KOPT-K1 (cell line): ENCODE measurements around the gene FAM3D.
"Not testable (repeated sequence)": the region's sequence is repeated elsewhere in the genome, so short reads cannot be mapped to it uniquely, and the experiment has no call there.

ENCODE experiments used
- H3K27ac ChIP-seq: fragments of 200-600 bp; sonication (generic); 2 replicates; pipeline ENCODE4 v1.5.1; 2016; ENCODE audit warnings: antibody characterized with exemption, mild to moderate bottlenecking, low read depth, low read length; ENCODE audit not compliant: poor library complexity, severe bottlenecking
- H3K36me3 ChIP-seq: fragments of 200-600 bp; sonication (generic); 2 replicates; pipeline ENCODE4 v1.5.1; 2017; ENCODE audit warnings: antibody characterized with exemption, mild to moderate bottlenecking, low read length, moderate library complexity; ENCODE audit not compliant: insufficient read depth
- H3K9me3 ChIP-seq: fragments of 200-600 bp; sonication (generic); 2 replicates; pipeline ENCODE4 v1.5.1; 2017; ENCODE audit warnings: antibody characterized with exemption, low read length, mild to moderate bottlenecking; ENCODE audit not compliant: insufficient read depth, poor library complexity, severe bottlenecking

The FAM3D gene

GRCh38 chr3:58693940-58694850 is 27.6 kb upstream of the FAM3D start:
- H3K9me3 ChIP-seq, result peaks cover 26% of the 10 kb centered on the region
- no peak overlapping the region for H3K27ac ChIP-seq
- H3K36me3 ChIP-seq, result no peaks in the 10 kb centered on the region

DNA sequence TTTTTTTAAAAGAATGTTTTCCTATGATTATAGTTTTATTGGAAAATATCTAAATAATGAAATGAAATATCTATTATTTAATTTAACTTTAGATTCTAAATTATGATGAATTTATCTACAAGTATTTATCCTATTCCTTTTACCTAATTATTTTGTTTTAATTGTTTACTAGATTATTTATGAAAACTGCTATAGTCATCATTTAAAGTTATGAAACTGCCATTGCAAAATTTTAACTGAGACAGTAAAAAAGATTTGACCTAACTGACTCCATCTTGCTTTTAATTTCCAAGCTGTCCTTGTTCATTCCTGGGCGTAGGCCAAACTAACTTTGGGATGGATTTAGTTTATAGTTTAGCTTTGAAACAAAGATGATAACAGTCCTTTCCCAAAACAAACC is 25.9 kb upstream of the FAM3D start:
- peaks cover 26% of the 10 kb centered on the region for H3K9me3 ChIP-seq
- H3K36me3 ChIP-seq, result no peaks in the 10 kb centered on the region
- H3K27ac ChIP-seq, result no peak overlapping the region

- H3K9me3 ChIP-seq, result peaks cover 26% of the 10 kb centered on the region
- H3K27ac ChIP-seq, result no peak overlapping the region
- no peaks in the 10 kb centered on the region for H3K36me3 ChIP-seq
These were observed 25.4 kb upstream of the FAM3D start for GRCh38 chr3:58691997-58692396.

DNA sequence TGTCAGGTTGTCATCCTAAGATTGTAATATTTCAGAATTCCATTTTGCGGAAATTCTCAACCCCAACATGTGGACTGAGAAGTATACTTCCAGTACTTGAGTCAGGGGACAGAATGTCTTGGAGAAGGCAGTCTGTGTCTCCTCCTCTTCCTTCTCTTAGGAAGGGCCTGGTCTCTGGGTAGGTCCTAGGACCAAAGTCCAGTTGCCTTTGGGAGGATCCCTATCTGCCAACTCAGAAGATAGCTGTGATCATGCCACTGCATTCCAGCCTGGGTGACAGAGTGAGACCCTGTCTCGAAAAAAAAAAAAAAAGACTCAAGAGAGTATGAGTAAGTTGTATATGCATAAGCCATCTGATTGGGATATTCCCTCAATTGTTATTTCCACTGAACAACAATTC is 23.9 kb upstream of the FAM3D start:
- H3K27ac ChIP-seq, result no peak overlapping the region
- H3K9me3 ChIP-seq, result peaks cover 26% of the 10 kb centered on the region
- H3K36me3 ChIP-seq, result no peaks in the 10 kb centered on the region

DNA sequence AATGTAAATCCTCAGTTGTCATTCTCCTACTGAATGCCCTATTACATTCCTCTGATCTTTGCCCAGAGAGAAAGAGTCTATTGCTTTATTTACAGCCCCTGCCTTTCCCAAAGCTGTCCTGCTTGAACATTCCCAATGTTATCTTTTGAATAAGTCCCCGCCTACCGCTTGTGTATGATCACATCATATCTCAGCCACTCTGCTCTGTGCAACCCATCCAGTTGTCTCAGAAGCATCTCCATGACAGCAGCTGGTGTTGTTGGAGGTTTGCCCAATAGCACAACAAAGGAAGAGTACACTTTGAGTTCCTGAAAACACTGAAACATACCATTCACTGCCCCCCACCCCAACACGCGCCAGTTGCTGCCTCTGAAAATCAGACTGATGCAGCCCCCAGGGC is 22.0 kb upstream of the FAM3D start:
- H3K27ac ChIP-seq, result no peak overlapping the region
- H3K36me3 ChIP-seq, result no peaks in the 10 kb centered on the region
- peaks cover 26% of the 10 kb centered on the region for H3K9me3 ChIP-seq

DNA sequence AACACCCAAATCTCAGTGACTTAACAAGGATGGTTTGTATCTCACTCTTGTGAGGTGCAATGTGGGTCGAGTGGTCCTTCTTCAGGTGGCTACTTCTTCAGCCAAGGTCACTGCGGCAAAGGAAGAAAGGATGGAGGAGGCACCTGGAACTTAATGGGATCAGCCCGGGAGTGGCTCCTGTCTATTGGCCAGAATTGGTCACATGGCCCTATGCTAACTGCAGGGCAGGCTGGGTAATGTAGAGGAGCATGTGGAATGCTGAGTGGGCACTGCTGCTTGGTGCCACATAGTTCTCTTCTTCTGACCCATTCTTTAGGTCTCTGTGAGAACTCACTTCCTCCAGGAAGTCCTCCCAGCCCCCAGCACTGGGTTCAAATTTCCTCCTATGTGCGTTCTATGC is 20.3 kb upstream of the FAM3D start:
- H3K9me3 ChIP-seq, result peaks cover 17% of the 10 kb centered on the region
- no peaks in the 10 kb centered on the region for H3K36me3 ChIP-seq
- no peak overlapping the region for H3K27ac ChIP-seq

DNA sequence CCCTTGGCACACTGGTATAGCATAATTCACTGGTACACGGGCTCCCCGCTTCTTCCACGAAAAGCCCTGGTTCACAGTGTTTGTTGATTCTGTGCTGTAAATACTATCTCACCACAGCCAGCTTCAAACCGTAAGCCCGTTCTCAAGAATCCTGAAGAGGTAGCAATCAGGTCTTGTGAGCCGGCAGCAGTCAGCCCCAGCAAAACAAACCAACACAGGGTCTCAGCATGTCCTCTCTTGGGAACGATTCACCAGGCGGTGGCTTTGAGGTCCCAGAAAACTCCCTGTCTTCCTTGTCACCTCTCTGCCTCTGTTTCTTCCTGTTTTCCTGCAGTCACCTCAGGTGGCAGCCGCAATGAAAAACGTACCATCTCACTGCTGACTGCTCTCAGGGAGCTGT is 19.1 kb upstream of the FAM3D start:
- Histone ChIP-seq H3K27ac (no peak overlapping the region), H3K36me3 (no peaks in the 10 kb centered on the region), H3K9me3 (peaks cover 5% of the 10 kb centered on the region)

DNA sequence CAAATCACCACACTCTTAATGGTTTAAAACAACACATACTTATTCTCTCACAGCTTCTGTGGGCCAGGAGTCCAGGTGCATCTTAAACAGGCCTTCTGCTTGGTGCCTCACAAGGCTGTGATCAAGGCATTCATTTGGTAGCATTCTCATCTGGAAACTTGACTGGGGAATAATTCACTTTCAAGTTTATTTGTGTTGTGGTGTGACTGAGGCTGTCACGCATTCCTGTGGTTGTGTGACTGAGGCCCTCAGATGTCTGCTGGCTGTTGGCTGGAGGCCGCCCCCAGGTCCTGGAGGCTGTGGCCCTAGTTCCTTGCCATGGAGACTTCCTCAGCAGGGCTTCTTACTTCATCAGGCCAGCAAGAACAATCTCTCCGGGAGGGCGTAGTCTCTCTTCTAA is 16.9 kb upstream of the FAM3D start:
- Histone ChIP-seq H3K36me3 (no peaks in the 10 kb centered on the region), H3K9me3 (no peaks in the 10 kb centered on the region), H3K27ac (no peak overlapping the region)

DNA sequence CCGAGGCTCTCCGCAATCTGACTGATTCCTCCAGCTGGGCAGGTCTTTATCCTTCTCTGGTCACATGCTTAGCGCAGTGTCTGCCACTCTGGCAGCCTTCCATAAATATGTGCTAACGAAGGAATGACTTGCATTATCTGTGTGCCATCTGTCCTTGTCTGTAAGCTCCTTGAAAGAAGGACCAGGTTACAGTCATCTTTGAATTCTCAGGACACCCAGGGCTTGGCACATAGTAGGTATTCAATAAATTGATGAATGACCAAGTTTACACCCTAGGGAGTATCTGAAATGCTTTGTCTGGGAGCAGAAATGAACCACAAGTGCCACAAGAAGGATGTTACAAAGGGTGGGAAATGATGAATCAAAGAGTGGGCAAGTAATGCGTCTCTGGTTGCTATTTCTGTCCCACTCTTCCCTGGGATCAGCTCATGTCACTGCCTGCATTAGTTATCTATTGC is 16.5 kb upstream of the FAM3D start:
- H3K9me3 ChIP-seq, result no peaks in the 10 kb centered on the region
- H3K27ac ChIP-seq, result no peak overlapping the region
- H3K36me3 ChIP-seq, result no peaks in the 10 kb centered on the region

- no peaks in the 10 kb centered on the region for H3K9me3 ChIP-seq
- H3K36me3 ChIP-seq, result no peaks in the 10 kb centered on the region
- H3K27ac ChIP-seq, result no peak overlapping the region
These were observed 15.3 kb upstream of the FAM3D start for GRCh38 chr3:58681863-58682262.

GRCh38 chr3:58680879-58681525 is 14.4 kb upstream of the FAM3D start:
- H3K9me3 ChIP-seq, result no peaks in the 10 kb centered on the region
- H3K27ac ChIP-seq, result no peak overlapping the region
- H3K36me3 ChIP-seq, result no peaks in the 10 kb centered on the region

GRCh38 chr3:58679974-58680666 is 13.5 kb upstream of the FAM3D start:
- H3K9me3 ChIP-seq, result no peaks in the 10 kb centered on the region

DNA sequence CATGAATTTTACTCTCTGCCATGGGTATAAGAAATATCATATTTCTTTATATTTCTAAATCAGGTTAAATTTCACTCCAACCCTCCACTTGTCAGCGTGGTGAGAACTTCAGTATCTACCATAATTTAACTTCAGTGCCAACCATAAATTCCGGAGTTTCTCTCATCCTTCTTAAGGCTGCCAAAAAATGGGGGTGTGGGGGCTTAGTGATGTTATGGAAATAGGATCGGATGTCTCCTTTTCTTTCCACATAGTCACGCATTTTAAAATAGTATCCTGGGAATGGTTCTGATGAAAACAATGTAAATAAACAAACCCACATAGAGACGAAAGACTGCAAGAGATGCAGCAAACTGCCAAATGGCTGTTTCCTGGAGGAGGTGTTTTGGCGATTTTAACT is 12.9 kb upstream of the FAM3D start:
- Histone ChIP-seq H3K36me3 (no peaks in the 10 kb centered on the region), H3K27ac (no peak overlapping the region)

More at GRCh38 chr3:58679974-58680666, 13.5 kb upstream of the FAM3D start:
- Histone ChIP-seq H3K36me3 (no peaks in the 10 kb centered on the region), H3K27ac (no peak overlapping the region)

DNA sequence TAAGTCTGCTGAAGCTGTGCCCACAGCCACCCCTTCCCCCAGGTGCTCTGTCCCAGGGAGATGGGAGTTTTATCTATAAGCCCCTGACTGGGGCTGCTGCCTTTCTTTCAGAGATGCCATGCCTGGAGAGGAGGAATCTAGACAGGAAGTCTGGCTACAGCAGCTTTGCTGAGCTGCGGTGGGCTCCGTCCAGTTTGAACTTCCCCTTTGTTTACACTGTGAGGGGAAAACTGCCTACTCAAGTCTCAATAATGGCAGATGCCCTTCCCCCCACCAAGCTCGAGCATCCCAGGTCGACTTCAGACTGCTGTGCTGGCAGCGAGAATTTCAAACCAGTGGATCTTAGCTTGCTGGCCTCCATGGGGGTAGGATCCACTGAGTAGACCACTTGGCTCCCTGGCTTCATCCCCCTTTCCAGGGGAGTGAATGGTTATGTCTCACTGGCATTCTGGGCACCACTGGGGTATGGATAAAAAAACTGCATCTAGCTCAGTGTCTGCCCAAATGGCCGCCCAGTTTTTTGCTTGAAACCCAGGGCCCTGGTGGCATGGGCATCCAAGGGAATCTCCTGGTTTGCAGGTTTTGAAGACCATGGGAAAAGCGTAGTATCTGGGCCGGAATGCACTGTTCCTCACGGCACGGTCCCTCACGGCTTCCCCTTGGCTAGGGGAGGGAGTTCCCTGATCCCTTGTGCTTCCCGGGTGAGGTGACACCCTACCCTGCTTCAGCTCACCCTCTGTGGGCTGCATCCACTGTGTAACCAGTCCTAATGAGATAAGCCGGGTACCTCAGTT is 11.8 kb upstream of the FAM3D start:
- not testable (repeated sequence) for H3K27ac ChIP-seq, H3K36me3 ChIP-seq, H3K9me3 ChIP-seq

More for the DNA sequence above, 12.9 kb upstream of the FAM3D start:
- no peaks in the 10 kb centered on the region for H3K9me3 ChIP-seq
